GM18520 (cell line): Measurements from ENCODE around the gene KLHL35.
"Not testable (repeated sequence)": the region's sequence is repeated elsewhere in the genome, so short reads cannot be mapped to it uniquely, and the experiment has no call there.

Source experiments
- ATAC-seq: cut with Tn5 transposase; IDR thresholded peaks from one replicate; pipeline ENCODE4 v1.9.1; 2021; ENCODE audit not compliant: unreplicated experiment

The KLHL35 gene

DNA sequence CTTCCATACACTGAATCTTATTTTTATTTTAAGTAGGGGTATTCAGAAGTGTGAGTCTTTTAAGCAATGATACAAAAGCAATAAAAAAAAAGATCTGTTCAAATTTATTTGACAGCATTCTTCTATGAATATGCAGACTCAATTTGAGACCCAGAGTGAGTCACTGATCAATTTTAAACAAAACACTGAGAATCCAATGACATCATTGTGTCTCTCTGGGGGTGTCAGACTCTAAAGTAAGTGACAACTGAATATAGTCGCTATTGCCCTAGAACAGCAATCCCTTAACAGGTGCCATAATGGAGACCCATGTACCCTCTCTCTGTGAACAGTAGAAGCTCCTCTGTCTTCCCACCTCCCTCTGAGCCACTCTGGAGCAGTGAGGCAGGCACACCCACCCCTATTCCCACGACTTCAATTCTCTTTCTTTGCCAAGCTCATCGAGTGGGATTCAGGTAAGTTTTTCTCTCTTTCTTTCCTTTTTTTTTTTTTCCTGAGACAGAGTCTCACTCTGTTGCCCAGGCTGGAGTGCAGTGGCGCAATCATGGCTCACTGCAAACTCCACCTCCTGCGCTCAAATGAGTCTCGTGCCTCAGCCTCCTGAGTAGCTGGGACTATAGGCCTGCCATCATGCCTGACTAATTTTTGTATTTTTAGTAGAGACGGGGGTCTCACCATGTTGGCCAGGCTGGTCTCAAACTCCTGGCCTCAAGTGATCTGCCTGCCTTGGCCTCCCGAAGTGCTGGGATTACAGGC, 38.7 kb downstream of the KLHL35 start:
- no peak for ATAC-seq

DNA sequence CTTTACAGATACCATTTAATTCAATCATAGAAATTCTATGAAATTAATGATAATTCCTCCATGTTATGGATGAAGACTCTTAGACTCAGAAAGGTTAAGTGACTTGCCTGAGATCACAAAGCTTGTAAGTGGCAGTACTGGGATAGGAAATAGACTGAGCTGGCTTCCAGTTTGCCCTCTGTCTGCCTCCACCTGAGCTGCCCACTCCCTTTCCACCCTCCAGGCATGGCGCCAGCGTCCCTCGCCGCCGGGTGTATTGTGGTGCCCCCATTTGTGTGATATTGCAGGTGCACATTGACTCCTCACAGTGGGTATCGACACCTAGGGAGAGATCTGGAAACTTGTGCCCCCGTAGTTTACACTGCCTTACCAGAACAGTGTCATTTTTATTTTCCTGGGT, 43.1 kb downstream of the KLHL35 start:
- no peak for ATAC-seq

DNA sequence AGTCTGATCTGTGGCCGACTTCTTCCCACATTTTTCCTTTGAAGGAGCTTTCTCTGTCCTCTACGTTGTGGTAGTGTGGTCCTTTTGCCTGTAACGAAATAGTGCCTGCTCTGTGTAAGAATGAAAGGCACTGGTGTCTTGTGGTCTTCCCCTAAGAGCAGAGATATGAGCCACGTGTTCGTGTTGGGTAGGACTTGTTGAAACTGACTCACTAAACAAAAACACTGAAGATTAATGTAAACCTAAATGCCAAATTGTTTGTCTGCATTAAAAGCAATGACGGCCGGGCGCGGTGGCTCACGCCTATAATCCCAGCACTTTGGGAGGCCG, 43.8 kb downstream of the KLHL35 start:
- no peak for ATAC-seq

DNA sequence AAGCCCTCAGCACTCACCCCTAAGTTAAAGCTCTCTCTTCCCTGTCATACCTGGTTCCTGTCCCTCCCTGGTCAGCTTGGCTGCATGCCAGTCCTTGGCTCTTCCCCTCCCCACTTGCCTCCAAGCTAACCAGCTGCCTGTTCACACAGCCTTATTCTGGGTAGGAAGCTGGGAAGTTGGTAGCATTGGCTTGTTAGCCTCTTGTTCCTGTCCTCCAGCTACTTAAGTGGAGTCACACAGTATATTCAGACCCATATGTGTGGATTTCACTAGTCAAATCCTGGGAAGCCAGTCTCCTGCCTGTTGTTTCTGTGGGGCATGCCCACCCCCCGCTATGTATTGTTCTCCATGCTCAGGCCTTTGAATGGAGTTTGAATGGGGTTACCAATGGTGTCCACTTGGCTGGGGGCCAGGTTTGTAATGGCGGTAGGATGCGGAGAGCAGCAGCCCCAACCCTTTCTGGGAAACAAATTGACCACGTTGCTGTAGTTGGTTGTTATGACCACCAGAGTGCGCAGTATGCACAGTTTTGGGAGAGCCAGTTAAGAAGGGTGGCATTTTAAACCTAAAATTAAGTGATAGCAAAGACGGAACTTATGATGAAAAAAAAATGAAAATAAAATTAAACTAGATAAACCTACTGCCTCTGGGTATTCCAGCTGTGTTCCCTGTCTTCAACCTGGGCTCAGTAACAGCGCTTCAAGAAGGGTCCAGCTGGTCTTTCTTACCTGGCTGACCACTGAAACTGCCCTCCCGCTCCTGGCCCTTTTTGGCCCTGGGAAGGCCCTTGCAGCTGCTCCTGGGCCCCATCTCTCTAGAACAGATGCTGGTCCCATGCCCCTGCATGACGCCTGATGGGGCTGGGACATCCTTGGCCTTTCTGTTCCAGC, 44.4 kb downstream of the KLHL35 start:
- ATAC-seq = no peak

DNA sequence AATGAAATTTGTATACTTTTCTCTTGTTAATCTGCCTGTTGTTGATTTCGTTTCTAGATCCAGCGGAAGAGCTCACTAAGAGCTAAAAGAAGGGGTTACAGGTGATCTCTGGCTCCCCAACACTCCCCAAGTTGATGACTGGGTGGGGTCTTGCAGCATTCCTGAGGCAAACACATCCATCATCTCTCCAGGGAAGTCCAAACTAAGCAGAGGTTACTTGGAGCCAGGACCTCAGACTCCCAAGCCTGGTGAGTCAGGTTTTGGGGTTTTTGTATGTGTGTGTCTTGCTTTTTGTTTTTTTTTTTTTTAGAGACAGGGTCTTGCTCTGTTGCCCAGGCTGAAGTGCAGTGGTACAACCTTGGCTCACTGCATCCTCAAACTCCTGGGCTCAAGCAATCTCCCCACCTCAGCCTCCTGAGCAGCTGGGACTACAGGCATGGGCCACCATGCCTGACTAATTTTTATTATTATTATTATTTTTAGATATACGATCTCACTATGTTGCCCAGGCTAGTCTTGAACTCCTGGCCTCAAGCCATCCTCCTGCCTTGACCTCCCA, 45.2 kb downstream of the KLHL35 start:
- ATAC-seq = no peak

DNA sequence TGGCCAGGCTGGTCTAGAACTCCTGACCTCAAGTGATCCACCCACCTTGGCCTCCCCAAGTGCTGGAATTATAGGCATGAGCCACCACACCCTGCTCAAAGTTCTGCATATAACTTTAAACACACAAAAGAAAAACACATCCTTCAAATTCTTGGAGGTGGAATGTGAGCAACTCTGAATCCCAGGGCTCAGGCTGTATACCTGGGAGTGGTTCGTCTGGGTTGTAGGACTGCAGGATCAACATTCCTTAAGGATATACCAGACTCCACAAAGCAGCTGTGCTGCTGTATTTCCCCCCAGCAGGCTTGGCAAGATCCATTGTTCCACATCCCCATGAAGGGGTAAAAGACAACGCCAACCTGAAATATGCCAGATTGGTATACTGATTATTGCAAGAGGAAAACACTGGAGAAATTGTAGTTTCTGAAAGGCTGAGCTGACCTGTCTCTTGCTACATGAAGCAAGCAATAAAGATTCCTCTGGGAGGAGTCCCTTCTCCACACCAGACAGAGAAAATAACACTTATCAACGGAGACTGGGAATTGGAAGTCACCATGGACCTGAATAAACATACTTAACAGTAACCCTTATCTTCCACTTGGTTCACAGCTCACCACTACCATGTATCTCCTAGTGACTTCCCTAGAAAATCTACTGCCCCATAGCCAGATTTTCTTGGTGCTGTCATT, 45.9 kb downstream of the KLHL35 start:
- no peak for ATAC-seq

DNA sequence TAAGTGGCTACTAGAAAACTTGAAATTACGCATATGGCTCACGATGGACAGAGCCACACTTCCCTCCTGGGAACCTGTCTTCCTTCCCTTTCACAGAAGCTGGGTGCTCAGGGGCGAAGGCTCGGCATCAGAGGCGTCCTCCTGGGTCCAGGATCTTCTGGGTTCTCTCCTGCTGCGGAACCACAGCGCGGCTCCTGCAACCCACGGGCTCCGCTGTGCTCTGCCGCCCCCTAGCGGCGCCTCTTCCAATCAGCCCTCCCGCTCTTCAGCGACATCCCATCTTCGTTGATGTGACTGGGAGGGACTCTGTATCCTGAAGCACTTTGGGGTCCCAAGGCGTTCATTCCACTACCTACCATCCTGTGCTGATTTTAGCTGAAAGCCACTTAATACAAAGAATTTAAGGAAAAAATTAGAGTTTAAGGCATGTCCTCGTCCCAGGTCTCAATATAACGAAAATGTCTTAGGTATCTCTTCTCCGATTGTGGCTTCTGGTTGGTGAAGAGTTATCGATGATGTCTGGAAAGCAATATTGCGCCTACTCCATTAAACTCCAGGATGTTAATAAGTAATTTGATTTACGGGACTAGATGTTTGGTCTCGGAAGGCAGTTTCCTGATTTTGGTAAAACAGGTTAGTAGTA, 48.4 kb downstream of the KLHL35 start:
- no peak for ATAC-seq

DNA sequence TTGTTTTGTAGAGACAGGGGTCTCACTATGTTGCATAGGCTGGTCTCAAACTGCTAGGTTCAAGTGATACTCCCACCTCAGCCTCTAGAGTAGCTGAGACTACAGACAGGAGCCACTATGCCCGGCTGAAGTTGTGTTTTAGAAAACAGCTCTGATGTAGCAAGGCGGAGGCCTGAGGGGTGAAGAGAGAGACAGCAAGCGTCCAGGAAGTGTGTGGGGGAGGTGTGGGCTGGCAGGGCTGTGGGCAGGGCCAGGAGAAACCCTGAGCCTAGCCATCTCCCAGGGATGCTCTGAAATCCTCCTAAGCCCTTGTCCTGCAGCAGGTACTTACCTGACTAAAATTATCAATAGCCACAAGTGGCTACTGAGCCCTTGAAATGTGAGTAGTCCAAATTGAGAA, 49.8 kb downstream of the KLHL35 start:
- ATAC-seq = no peak

DNA sequence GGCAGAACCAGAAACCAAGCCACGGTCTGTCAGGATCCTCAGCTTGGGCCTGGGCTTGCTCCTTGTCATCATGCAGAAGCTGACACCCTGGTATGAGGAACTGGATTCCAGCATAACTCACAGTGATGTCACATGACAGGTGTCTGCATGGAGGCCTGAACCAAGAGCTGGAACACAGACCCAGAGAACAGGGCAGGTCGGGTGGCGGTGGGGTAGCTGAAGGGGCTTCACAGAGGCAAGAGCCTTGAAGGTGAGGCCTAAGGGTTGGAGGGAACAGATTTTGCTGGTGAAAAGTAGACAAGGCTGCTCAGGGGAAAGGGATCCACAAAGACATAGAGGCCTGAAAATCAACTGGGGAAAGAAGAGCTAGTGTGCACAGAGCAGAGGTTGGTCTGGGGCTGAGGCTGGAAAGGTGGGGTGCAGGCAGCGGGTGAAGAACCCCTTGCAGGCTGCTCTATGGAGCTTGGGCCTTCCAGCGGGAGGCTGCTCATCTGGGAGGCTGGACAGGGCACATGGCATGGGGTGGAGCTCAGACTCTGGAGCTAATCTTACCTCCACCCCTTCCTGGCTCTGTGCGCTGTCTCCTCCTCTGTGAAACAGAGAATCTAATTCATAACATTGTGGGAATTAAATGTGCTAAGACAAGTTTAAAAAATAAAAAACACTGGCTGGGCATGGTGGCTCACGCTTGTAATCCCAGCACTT, 52.1 kb downstream of the KLHL35 start:
- ATAC-seq = no peak

DNA sequence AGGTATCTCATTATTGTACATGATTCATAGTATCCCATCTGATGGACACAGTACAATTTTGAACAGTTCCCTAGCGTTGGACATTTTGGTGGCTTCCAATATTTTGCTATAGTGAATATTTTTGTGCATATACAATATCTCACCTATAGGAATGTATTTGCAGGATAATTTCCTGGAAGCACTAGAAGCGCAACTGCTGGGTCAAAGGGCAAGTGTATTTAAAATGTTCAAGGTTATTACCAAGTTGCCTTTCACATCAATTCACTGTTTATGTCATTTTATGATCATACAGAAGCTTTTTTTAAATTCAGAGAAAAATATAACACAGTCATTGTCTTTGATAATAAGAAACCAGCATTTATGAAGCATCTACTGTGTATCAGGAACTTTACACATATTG, 52.8 kb downstream of the KLHL35 start:
- no peak for ATAC-seq

DNA sequence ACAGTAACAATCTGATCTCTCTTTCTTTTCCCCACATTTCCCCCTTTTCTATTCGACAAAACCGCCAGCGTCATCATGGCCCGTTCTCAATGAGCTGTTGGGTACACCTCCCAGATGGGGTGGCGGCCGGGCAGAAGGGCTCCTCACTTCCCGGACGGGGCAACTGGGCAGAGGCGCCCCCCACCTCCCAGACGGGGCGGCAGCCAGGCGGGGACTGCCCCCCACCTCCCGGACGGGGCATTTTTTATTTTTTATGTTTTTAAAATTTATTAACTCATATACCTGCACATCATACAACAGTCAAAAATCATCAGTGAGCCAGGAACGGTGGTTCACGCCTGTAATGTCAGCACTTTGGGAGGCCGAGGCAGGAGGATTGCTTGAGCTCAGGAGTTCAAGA, 54.2 kb downstream of the KLHL35 start:
- ATAC-seq = not testable (repeated sequence)

DNA sequence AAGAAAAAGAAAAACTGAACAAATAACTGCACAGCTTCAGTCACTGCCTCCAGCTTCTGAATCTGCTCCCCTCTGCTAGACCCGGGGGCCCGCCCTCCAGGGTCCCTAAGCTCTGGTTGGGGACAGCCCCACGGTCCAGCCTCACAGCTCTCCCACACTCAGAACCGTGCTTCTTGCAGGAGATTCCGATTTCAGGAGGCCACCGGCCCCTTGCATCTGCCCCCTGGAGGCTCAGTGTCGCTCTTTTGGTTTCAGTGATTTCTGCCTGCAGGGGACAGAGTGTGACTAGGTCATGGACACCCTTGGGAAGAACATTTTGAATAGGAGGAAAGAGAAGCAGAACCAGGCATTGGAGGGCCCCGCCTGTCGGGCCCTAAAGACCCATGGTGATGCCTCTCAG, 56.8 kb downstream of the KLHL35 start:
- no peak for ATAC-seq

DNA sequence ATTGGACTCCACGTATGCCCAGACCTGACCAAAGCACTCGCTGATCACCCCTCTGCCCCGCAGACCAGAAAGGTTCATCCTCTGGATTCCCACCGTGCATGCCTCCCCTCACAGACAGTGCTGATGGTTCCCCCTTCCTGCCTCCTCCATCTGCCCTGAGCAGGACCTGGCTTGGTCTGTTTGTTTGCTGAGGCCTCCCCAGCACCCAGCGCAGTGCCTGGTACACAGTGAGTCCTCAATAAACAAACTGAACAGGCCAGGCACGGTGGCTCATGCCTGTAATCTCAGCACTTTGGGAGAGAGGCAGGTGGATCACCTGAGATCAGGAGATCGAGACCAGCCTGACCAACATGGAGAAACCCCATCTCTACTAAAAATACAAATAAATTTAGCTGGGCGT, 57.4 kb downstream of the KLHL35 start:
- ATAC-seq = no peak

DNA sequence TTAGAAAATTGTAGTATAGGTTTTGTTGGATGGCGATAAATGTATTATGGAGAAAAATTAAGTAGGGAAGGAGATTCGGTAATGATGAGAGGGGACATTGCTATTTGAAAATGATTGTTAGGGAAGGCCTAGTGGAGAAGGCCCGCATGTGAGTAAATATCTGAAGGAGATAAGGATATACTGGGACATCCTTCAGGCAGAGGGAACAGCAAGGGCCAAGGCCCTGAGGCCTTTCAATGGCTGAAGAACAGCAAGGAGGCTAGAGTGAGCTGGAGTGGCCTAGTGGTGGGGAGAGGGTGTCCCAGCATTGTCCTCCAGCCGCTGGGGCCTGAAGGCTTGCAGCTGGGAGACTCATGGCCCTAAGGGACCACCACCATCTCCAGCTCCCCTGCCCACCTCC, 58.4 kb downstream of the KLHL35 start:
- no peak for ATAC-seq

DNA sequence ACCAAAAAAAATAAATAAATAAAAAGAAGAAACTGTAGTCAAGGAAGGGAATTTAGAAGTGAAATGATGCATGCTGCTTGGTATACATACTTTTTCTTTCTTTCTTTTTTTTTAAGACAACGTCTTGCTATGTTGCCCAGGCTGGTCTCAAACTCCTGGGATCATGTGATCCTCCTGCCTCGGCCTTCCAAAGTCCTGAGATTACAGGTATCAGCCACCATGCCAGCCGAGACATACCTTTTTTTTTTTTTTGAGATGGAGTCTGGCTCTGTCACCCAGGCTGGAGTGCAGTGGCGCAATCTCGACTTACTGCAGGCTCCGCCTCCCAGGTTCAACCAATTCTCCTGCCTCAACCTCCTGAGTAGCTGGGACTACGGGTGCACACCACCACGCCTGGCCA, 59.8 kb downstream of the KLHL35 start:
- no peak for ATAC-seq
